GM12873 (cell line): Measurements from ENCODE around the gene SRL.
A peak's percentile ranks its signal among the peaks of the same experiment; 100 is the strongest.

ENCODE experiments used
- CTCF ChIP-seq: IDR thresholded peaks from 2 replicates; pipeline ENCODE4 v1.5.1; 2012; ENCODE audit warnings: low read depth, mild to moderate bottlenecking, moderate library complexity, low read length, control low read depth; ENCODE audit not compliant: insufficient read depth; ENCODE audit errors: missing control alignments

Gene SRL

DNA sequence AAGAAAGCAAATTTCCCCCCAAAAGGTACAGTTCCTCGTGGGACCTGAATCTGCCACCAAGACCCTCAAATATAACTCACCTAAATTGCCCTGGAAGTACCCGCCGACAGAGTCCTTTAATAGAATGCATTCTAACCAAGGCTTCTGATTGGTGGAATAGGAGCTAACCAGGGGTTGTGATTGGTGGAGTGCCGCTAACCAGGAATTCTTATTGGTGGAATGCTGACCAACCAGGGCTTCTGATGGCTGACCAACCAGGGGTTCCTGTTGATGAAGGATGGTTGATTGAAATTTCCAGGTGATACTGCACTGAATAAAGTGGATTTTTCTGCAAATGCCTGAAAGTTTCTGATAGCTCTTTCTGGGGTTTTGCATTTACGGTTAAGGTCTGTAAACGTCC lies 24.5 kb upstream of the SRL start:
- no peak for TF ChIP-seq CTCF

DNA sequence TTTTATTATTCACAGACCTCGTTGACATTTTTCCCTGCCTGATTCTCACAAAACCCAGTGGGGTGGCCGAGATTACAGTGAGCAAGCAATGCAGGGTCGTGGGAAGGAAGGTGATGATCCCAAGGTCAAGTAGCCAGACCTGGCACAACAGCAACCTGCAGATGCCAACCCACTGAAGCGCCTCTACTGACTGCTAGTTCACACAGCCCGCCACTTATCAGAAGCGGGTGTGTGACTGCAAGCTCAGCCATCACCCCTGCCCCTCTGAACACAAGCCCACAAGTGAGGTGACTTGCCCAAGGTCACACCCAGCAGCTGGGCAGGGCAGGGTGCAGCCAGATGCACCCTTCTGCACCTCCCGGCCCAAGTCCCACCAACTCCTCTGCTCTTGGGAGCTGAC lies 23.8 kb upstream of the SRL start:
- TF ChIP-seq CTCF, result no peak

DNA sequence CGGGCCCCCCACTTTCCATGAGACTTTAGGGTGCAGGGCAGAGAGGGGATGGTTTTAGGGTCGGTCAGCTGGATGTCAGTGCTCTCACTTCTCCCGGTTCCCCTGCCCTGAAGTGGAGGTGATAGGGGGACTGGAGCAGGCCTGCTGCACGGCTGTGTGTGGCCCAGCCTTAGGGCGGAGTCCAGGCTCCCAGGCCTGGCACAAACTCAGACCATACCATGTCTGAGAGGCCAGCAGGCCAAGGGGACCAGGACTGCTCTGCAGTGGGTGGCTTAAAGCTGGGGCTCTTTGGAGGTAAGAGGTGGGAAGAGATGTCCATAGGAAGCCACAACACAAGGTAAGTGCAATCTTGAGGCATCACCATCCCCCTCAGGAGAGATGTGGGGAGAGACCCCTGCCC lies 22.7 kb upstream of the SRL start:
- TF ChIP-seq CTCF, result no peak

GRCh38 chr16:4263504-4264436 lies 21.9 kb upstream of the SRL start:
- no peak for TF ChIP-seq CTCF

- no peak for TF ChIP-seq CTCF
These were observed 20.5 kb upstream of the SRL start for GRCh38 chr16:4262303-4262835.

DNA sequence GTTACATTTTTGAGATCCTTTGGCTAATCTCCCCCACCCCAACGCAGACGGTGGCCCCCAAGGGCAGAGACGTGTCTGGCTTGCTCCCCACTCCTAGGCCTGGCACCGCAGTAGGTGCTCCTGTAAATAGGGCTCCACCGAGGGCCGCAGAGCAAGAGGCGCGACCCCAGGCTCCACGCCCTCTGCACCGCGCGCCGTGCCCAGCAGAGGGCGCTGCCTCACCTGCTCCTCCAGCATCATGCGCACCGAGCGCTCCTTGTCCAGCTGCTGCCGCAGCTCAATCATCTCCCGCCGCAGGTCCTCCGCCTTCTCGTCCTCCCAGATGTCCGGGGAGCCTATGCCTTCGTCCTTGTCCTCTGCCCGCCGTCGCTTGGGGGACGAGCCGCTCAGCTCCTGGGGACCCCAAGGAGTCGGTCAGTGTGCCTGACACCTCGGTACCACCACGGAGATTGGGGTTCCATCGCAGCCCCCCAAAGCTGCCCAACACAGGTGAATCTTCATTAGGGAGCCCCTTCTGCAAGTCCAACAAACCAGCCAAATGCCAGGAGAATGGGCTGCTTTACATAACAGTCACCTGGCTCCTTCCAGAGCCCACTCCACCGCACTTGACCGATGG lies 19.8 kb upstream of the SRL start:
- TF ChIP-seq CTCF, result peak; percentile 66

DNA sequence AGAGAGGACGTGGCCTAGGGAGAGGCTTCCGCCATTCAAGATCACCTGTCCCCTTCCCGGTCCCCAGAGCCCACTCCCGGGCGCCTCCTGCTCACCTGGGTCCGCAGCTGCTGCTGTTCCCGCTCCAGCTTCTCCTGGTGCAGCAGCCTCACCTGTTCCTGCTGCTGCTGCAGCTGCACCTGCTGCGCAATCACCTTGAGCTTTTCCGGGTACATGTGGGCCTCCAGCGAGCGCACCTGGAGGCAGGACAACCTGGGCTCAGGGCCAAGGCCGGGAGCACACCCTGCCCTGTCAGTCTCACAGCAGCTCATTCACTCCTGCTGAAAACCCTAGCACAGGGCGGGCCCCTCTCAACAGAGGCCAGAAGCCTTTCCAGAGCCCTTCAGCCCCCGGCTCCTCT lies 18.5 kb upstream of the SRL start:
- TF ChIP-seq CTCF, result no peak
